NCI-H2227 treated with DMSO at 0.1 percent for 48 hours (cell line): Measurements from ENCODE around the gene AGBL1.

Experiments
- DNase-seq: peaks from one replicate; lab custom pipeline; 2025; lab: John Stamatoyannopoulos, UW

The AGBL1 gene

GRCh38 chr15:86644339-86644738 lies 564.7 kb downstream of the AGBL1 start:
- no peak for DNase-seq

GRCh38 chr15:86645925-86646500 lies 566.3 kb downstream of the AGBL1 start:
- no peak for DNase-seq

DNA sequence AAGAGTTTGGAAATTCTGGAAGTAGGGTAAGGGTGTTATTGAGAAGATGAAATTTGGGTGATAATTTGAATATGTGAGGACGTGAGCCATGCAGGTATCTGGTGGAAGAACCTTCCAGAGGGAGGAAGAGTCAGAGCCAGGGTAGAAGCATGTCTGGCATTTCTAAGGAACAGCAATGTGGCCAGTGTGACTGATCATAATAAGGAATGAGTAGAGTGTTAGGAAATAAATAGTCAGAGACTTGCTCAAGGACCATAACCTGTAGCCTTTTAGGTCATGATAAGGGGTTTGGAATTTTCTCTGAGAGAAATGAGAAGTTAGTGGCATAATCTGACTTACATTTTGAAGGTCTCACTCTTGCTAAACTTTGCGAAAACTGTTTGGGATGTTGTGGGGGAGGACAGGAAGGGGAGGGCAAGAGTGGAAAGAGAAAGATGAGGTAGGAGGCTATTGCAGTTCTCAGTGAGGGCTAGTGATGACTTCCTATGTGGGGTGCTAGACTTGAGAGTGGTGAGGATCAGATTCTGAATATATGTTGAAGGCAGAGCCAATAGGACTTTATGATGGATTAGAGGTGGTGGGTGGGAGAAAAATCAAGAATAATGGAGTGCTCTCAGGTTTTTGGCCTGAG lies 568.3 kb downstream of the AGBL1 start:
- no peak for DNase-seq

GRCh38 chr15:86649277-86649676 lies 569.6 kb downstream of the AGBL1 start:
- DNase-seq, result no peak

- DNase-seq, result no peak
Measured at GRCh38 chr15:86650094-86650493, 570.4 kb downstream of the AGBL1 start.

- no peak for DNase-seq
Measured at GRCh38 chr15:86653344-86654197, 573.9 kb downstream of the AGBL1 start.

GRCh38 chr15:86654501-86654900 lies 574.8 kb downstream of the AGBL1 start:
- DNase-seq, result no peak

DNA sequence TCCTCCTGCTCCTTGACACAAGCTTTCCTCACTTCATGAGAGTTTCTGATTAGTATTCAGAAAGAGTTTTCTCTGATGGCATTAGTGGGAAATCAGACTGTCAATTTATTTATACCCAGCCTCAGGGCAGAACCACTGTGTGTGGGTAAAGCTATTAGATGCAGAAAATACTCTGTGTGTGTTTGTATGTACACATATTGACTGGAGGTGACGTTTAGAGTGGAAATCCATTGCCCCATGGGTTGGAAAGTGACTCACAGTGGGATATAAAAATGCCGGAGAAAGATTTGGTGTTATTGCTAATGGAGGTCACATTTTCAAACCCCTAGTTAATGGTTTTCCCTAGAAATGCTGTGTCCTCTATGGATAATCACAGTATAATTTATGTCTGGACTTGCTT lies 577.6 kb downstream of the AGBL1 start:
- no peak for DNase-seq

GRCh38 chr15:86659724-86660411 lies 580.2 kb downstream of the AGBL1 start:
- no peak for DNase-seq

DNA sequence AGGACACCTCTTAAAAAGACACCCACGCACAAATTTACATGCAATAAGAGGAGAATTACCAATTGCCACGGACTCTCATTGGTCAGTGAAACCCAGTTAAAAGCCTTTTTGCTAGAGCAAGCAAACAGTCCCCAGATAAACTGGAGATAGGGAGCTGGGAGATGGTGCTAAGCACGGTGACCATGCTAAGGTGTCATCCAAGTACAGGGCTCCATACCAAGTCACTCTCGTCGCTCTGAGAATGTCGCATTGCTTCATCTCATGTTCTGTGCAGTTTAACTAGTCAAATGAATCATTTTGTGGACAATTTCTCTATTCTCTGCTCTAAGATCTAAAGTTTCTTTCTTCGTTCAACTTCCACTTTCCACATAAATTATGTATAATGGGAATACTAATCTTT lies 581.9 kb downstream of the AGBL1 start:
- no peak for DNase-seq

DNA sequence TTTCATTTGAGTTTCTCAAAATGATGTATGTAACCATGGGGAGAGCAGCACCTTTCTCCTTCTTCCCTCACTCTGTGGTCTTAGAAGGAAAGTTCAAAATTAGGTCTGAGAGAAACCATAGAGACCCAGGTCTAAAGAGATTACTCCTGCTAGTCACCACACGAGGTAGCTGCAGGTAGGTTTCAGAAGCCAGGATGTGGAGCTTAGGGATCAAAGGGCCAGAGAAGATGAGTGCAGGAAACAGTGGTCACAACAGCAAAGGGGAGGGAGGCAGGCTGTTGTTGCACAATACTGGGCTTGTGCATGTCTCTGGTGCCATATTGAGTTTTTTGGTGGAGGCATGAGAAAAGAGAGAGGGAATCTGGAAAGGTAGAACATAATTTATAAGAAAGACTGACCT lies 583.6 kb downstream of the AGBL1 start:
- no peak for DNase-seq

DNA sequence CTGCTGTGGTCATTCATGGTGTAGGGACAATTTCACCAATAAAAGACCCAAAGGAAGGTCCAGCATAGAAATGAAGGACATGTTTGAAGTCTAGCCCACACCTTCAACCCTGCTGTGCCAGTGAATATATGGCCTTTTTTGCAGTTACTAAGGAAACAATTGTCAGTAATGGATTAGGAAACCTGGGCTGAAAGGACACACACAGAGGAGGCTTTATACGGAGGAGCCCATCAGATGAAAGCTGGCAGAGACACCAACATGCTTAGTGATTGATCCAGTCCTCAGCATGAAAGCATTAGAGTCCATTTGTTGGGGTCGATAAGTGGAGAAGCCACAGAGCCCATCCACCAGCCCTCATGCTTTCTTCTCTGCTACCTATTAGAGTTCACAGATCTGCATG lies 584.3 kb downstream of the AGBL1 start:
- DNase-seq, result no peak

DNA sequence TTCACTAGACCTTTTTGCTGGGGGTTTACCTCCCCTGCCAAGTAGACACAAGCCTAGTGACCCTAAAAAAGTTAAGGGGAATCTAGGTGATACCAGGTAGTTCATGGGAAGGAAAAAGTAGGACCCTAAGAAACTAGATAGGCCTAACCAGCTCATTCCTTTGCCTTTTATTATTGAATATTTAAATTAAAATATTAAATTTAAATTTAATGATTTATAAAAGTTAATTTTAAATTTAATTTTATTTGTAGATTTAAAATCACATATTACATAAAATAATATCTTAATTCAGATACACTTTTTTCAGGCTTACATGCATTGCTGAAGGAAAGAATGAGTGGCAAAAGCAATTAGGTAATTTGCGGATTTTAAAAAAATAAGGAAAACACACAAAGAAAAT lies 584.9 kb downstream of the AGBL1 start:
- no peak for DNase-seq

DNA sequence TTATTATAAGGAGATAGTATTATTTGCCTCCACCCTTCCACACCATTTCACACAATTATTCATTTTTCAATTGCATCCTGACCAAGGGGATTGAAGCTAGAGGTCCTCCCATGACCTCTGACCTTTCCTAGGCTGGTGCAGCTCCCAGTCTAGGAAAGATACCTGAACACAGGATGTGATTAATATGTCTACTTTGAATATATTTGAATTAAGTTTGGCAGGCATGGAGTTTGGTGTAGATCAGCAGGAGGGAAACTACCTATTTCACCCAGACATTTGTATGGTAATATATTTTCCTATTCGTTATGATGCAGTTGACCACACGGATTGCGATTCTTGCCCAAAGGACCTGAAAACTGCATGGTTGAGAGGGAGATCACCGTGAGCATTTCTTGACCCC lies 596.3 kb downstream of the AGBL1 start:
- DNase-seq, result no peak

DNA sequence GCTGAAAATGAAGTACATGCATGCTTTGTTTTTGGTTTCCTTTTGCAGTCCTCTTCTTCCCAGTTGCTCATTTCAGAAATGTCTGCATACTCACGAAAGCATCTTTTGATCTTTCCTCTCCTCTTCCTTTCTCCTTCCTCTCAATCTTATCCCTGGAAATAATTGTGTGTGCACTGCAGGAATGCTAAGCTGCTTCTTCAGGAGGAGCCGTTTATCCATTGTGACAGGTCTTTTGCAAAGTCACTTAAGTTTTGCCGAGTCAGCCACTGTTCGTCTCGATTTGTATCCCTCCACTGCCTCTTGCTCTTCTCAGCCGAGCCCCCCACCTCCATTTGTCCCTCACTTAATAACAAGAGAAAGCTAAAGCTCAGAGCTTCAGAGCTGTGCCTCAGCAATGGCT lies 597.6 kb downstream of the AGBL1 start:
- DNase-seq, result no peak

- DNase-seq, result no peak
Measured at GRCh38 chr15:86685263-86685662, 605.6 kb downstream of the AGBL1 start.

DNA sequence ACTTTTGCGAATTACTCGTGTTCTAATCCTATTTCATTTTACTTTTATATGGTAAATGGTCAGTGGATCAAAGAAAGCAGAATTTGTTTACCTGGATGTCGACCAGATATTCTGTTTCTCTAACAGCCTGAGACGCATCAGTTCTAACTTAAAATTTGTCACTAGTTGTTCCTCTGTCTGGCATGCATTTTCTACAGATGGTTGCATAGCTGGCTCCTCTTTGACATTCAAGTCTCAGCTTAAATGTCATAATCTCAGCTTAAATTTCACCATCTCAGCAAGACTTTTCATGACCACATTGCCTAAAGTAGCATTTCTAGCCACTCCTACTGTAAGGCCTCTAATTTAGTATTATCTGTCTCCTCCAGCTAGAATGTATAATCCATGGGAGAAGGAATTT lies 609.3 kb downstream of the AGBL1 start:
- no peak for DNase-seq

GRCh38 chr15:86690566-86690965 lies 610.9 kb downstream of the AGBL1 start:
- no peak for DNase-seq

DNA sequence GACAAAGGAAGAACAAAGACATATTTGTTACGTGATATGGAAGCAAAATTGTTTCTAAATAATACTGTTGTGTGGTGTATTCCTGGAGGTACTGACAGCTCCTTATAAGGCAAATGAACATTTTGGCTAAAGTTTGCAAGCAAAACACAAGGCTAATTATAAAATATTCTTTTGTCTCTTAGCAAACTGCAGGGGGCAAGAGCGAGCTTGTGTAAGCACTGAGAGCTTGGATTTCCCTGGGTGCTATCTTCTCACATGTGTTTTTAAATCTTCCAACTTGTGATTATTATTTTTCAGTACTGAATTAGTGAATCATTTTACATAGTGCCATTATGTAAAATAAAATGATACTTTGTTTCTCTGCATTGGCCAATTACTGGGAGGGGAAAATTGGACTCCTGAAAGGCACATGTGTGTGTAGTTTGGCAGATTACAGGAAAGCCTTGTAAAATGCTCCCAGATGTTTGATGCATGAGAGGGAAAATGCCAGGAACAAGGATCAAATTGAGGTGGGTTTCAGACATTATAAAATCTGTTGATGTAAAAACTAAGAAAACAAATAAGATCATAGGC lies 611.5 kb downstream of the AGBL1 start:
- no peak for DNase-seq

DNA sequence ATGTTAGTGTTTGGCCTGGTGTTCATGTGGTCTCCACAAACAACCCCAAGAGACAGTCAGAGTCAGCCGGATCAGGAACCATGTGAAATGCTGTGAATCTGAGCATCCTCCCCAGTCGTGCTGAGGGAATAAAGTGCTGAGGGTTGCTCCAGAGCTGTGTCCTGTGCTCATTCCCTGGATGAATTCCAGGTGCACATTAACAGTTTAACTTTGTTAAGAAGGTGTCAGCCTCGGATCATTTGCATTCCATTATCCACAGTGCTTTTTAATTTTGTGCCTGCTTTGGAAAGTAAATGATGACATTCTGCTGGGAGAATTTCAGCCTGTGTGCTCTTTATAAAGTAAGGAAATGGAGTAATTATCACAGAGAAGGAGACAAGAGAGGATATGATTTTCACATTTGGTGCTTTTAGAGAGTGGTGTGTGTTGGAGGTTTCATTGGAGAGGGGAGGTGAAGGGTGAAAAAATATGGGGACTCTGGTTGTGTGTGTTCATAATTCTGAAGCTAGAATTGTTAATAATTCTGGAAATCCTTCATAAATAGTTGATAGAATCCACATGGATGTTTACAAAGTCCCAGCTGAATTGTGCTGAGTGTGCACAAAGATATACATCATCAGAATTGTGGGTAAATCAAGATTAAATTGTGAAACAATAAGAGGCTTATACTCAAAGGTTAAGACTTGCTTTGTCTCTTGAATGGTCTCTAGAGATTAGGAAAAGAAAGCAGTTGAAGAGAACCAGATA lies 621.4 kb downstream of the AGBL1 start:
- DNase-seq, result no peak

DNA sequence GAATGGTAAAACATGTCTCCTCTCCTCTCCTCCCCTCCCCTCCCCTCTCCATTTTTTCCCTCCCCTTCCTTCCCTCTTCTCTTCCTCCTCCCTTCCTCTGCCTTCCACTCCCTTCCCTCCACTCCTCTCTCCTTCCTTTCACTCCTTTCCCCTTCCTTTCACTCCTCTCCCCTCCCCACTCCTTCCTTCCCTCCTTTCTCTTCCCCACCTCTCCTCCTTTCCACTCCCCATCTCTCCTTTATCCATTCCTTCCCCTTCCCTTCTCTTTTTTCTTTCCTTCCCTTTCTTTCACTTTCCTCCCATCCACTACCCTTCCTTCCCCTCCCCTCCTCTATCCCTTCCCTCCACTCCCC lies 621.9 kb downstream of the AGBL1 start:
- DNase-seq, result no peak

GRCh38 chr15:86706813-86707212 lies 627.1 kb downstream of the AGBL1 start:
- DNase-seq, result no peak
